Upper lobe of left lung (tissue), 6 donors: ENCODE measurements around the gene MCTP2. TPM values are rescaled to one million over a fixed set of nuclear protein-coding genes. Genes with fewer than 3 reads are reported as not detected.

Experiments
- ATAC-seq, 2 donors: fragments of 200-7000 bp; cut with Tn5 transposase; one replicate each; pipeline ENCODE4 v1.9.1; 2022; ENCODE audit warnings: mild to moderate bottlenecking in 2 of 2, moderate library complexity in 2 of 2; ENCODE audit not compliant: low FRiP score in 2 of 2
- DNase-seq, 2 donors: peaks; one replicate each; pipeline ENCODE4 v3.0.0-alpha.2; 2019 to 2020
- H3K27ac ChIP-seq, 4 donors: fragments of 200-600 bp; sonication (generic); one replicate each; pipeline ENCODE4 v1.5.1; 2016 to 2019
- H3K27me3 ChIP-seq, 4 donors: fragments of 200-600 bp; sonication (generic); one replicate each; pipeline ENCODE4 v1.5.1; 2017 to 2019
- H3K36me3 ChIP-seq, 4 donors: fragments of 200-600 bp; sonication (generic); one replicate each; pipeline ENCODE4 v1.5.1; 2016 to 2019
- H3K4me1 ChIP-seq, 4 donors: fragments of 200-600 bp; sonication (generic); one replicate each; pipeline ENCODE4 v1.5.1; 2018 to 2019
- H3K4me3 ChIP-seq, 4 donors: fragments of 200-600 bp; sonication (generic); one replicate each; pipeline ENCODE4 v1.5.1; 2017 to 2019; ENCODE audit warnings: mild to moderate bottlenecking in 2 of 4, moderate library complexity in 1 of 4
- H3K9me3 ChIP-seq, 4 donors: fragments of 200-600 bp; sonication (generic); one replicate each; pipeline ENCODE4 v1.5.1; 2018 to 2019
- CTCF ChIP-seq, 6 experiments: fragments of 450-650 bp in 4 of 6; fragments of 200-600 bp in 2 of 6; sonication (generic) in 2 of 6; IDR thresholded peaks; one replicate each; pipeline ENCODE4 v1.5.1; 2016 to 2019; ENCODE audit warnings: antibody characterized with exemption in 6 of 6
- EP300 ChIP-seq, 4 donors: sonication (generic); formaldehyde crosslinking; IDR thresholded peaks; one replicate each; pipeline ENCODE4 v1.5.1; 2017; ENCODE audit warnings: antibody characterized with exemption in 4 of 4, control low read depth in 2 of 4
- POLR2A ChIP-seq, 4 donors: fragments of 450-650 bp; IDR thresholded peaks; one replicate each; pipeline ENCODE4 v1.5.1; 2016 to 2017; ENCODE audit warnings: antibody characterized with exemption in 4 of 4, mild to moderate bottlenecking in 2 of 4
- POLR2AphosphoS5 ChIP-seq, 2 donors: sonication (generic); formaldehyde crosslinking; IDR thresholded peaks; one replicate each; pipeline ENCODE4 v1.5.1; 2017; ENCODE audit warnings: antibody characterized with exemption in 2 of 2
- WGBS, 2 donors: methylation state at CpG; one replicate each; pipeline ENCODE4 v1.1.5; 2017 to 2018; 5-methylcytosine and 5-hydroxymethylcytosine counted together
- total RNA-seq, 6 donors: library from RNA; depleted of rRNA in 4 of 6; stranded (reverse); fragments of >200 nt in 4 of 6; gene quantifications; one replicate each; pipeline versions ENCODE4 v1.1.0 to v1.2.1, GENCODE V29; 2016 to 2021
- donor health status: DM: no; HTN: no; CAD: no; lungs with moderate emphysema.
- donor health status: DM: no; HTN: yes; CAD: no; lungs with severe emphysema.

MCTP2 gene
- total RNA-seq, 6 donors from 2014 or later, result 33.4 to 64.8 (median 48.5) TPM

DNA sequence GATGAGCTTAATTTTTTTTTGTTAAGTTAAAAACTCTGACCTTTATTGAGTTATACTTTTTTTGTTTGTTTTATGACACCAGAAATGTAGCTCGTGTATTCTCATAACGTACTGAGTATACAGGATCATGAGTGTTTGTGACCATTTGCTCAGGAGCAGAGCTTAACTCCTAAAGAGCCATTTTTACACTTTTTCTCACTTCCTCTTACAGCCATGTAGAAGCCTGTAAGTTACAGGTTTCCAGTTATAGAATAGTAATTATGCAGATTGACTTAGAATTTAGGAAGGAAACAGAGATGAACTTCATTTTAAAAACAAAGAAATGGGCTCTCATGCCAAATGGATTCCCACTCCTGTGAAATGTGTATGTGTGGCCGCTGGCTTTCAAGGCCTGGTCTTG, 151.7 kb downstream of the MCTP2 start:
- 77 to 81% methylated on average over 3 of the region's 3 CpGs for WGBS, 2 donors
- no peak for ATAC-seq

GRCh38 chr15:94383706-94384105, 152.3 kb downstream of the MCTP2 start:
- no peak for ATAC-seq
- H3K27ac ChIP-seq, result no peak overlapping the region
- 96 to 97% methylated on average over 9 of the region's 9 CpGs for WGBS, 2 donors
- no peaks in the 10 kb centered on the region for H3K9me3 ChIP-seq
- H3K4me1 ChIP-seq, result peaks cover 11 to 21% (median 15%) of the 10 kb centered on the region in 4 donors
- H3K4me3 ChIP-seq, result no peak overlapping the region
- TF ChIP-seq POLR2AphosphoS5 (IDR thresholded peaks at IDR 0.05), result no peak
- TF ChIP-seq EP300 (IDR thresholded peaks at IDR 0.05), result no peak
- TF ChIP-seq CTCF (IDR thresholded peaks at IDR 0.05), result no peak
- TF ChIP-seq POLR2A (IDR thresholded peaks at IDR 0.05), result no peak
- peaks cover 0 to 11% (median 0%) of the 10 kb centered on the region in 4 donors for H3K36me3 ChIP-seq
- H3K27me3 ChIP-seq, result no peaks in the 10 kb centered on the region
- DNase-seq, result no peak

More for the DNA sequence above, 151.7 kb downstream of the MCTP2 start:
- Histone ChIP-seq H3K9me3 (no peaks in the 10 kb centered on the region), H3K27ac (no peak overlapping the region), H3K36me3 (peaks cover 0 to 17% (median 0%) of the 10 kb centered on the region in 4 donors), H3K4me3 (no peak overlapping the region), H3K27me3 (no peaks in the 10 kb centered on the region), H3K4me1 (peaks cover 9 to 18% (median 11%) of the 10 kb centered on the region in 4 donors)
- no peak for DNase-seq
- TF ChIP-seq POLR2A (IDR thresholded peaks at IDR 0.05), result no peak
- no peak for TF ChIP-seq EP300 (IDR thresholded peaks at IDR 0.05)
- no peak for TF ChIP-seq POLR2AphosphoS5 (IDR thresholded peaks at IDR 0.05)
- no peak for TF ChIP-seq CTCF (IDR thresholded peaks at IDR 0.05)

DNA sequence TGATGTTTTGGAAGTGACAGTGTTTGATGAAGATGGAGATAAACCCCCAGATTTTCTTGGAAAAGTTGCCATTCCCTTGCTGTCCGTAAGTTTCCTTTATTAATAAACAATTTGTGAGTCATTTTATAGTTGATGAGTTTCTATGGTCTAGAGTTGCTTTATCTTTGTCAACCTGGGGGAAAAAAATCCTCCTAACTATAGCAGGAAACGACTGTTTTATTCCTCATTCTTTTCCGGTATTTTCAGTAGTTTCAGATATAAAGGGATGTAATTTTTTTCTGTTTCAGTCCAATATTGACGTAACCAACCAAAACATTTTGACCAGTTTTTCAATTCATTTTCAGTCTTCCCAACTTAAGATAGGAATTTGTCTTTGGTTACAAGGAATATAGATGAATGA, 154.1 kb downstream of the MCTP2 start:
- TF ChIP-seq CTCF (IDR thresholded peaks at IDR 0.05), result no peak
- TF ChIP-seq POLR2A (IDR thresholded peaks at IDR 0.05), result no peak
- no peak for TF ChIP-seq EP300 (IDR thresholded peaks at IDR 0.05)
- TF ChIP-seq POLR2AphosphoS5 (IDR thresholded peaks at IDR 0.05), result no peak
- WGBS, 2 donors, result 64 to 81% methylated on average over 4 of the region's 4 CpGs
- DNase-seq, result no peak
- no peaks in the 10 kb centered on the region for H3K9me3 ChIP-seq
- H3K27ac ChIP-seq, result no peak overlapping the region
- H3K4me1 ChIP-seq, result peaks cover 11 to 21% (median 15%) of the 10 kb centered on the region in 4 donors
- no peak overlapping the region for H3K4me3 ChIP-seq
- H3K36me3 ChIP-seq, result peaks cover 0 to 9% (median 0%) of the 10 kb centered on the region in 4 donors
- H3K27me3 ChIP-seq, result no peaks in the 10 kb centered on the region
- ATAC-seq, result no peak

GRCh38 chr15:94386351-94386750, 155.0 kb downstream of the MCTP2 start:
- TF ChIP-seq POLR2A (IDR thresholded peaks at IDR 0.05) (no peak), POLR2AphosphoS5 (IDR thresholded peaks at IDR 0.05) (no peak), EP300 (IDR thresholded peaks at IDR 0.05) (no peak), CTCF (IDR thresholded peaks at IDR 0.05) (no peak)
- H3K4me1 ChIP-seq, result peaks cover 11 to 21% (median 15%) of the 10 kb centered on the region in 4 donors
- no peaks in the 10 kb centered on the region for H3K27me3 ChIP-seq
- 86 to 93% methylated on average over 7 of the region's 7 CpGs for WGBS, 2 donors
- ATAC-seq (no peak), DNase-seq (no peak)
- H3K36me3 ChIP-seq, result peaks cover 0 to 9% (median 0%) of the 10 kb centered on the region in 4 donors
- no peak overlapping the region for H3K4me3 ChIP-seq
- no peaks in the 10 kb centered on the region for H3K9me3 ChIP-seq
- no peak overlapping the region for H3K27ac ChIP-seq

DNA sequence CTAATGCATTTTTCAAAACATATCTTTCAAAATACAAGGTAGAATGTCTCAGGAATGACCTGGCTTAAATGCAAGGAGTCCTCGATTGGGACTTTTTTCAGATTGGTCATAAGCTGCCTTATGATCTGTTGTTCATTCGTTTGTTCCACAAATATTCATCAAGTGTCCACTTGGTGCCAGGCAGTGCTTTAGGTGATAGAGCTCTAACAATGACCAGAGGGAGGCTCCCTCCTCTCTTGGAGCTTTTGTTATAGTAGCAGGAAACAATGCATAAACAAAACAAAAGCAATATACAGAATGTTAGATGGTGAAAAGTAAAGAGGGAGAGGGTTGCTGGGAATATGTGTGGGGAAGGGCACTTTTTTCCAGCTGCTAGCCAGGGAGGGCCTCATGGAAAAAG, 156.1 kb downstream of the MCTP2 start:
- peak overlapping the region in 1 of 4 donors; percentile 3 for H3K4me3 ChIP-seq
- H3K27ac ChIP-seq, result peak overlapping the region in 3 of 4 donors; percentile 50 to 64 (median 51)
- H3K27me3 ChIP-seq, result no peaks in the 10 kb centered on the region
- TF ChIP-seq CTCF (IDR thresholded peaks at IDR 0.05), result no peak
- no peak for TF ChIP-seq POLR2A (IDR thresholded peaks at IDR 0.05)
- no peak for TF ChIP-seq POLR2AphosphoS5 (IDR thresholded peaks at IDR 0.05)
- no peak for TF ChIP-seq EP300 (IDR thresholded peaks at IDR 0.05)
- H3K9me3 ChIP-seq, result no peaks in the 10 kb centered on the region
- ATAC-seq (no peak), DNase-seq (no peak)
- peaks cover 0 to 2% (median 0%) of the 10 kb centered on the region in 4 donors for H3K36me3 ChIP-seq
- H3K4me1 ChIP-seq, result peaks cover 11 to 21% (median 15%) of the 10 kb centered on the region in 4 donors
- WGBS, 2 donors, result 47 to 51% methylated on average over 2 of the region's 2 CpGs
